Gastrocnemius medialis (tissue), 4 donors: Measurements from ENCODE around the gene SLC2A1.

ENCODE experiments used
- POLR2A ChIP-seq, 2 donors: fragments of 450-650 bp; IDR thresholded peaks; one replicate each; pipeline ENCODE4 v1.6.1; 2017; ENCODE audit warnings: antibody characterized with exemption in 2 of 2, mild to moderate bottlenecking in 2 of 2, moderate library complexity in 2 of 2
- TF ChIP-seq, protein P1 (sequence below), 5 experiments: fragments of 450-650 bp in 3 of 5; fragments of 200-600 bp in 2 of 5; sonication (generic) in 2 of 5; IDR thresholded peaks in 4 of 5; conservative IDR thresholded peaks in 1 of 5; 1 replicate in 4 of 5; 2 replicates in 1 of 5; pipeline ENCODE4 v1.5.1; 2016 to 2019; ENCODE audit warnings: antibody characterized with exemption in 5 of 5, mild to moderate bottlenecking in 3 of 5, moderate library complexity in 3 of 5

DNA sequence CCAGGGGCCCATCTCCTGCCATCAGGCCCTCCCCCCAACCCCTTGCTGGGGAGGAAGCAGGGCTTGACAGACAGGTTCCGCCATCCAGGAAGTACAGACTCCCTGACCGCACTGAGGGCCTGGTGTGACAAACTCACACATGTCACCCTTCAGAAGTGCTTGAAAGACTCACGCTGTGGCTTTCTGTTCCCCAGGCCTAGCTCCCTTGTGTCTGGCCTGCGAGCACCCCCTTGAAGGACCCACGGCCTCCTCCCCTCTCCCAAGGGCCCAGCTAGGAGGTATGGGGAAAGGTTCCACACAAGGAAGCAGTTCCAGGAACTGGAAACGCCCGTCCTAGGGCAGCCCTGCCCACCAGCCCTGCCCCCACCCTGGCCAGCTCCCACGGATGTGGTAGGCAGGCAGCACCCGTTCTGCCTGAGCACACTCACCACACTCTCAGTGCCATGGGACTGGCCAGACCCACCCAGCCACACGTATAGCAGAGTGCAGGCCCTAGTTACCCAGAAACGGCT lies 26.7 kb downstream of the SLC2A1 start:
- TF ChIP-seq, protein P1, sequence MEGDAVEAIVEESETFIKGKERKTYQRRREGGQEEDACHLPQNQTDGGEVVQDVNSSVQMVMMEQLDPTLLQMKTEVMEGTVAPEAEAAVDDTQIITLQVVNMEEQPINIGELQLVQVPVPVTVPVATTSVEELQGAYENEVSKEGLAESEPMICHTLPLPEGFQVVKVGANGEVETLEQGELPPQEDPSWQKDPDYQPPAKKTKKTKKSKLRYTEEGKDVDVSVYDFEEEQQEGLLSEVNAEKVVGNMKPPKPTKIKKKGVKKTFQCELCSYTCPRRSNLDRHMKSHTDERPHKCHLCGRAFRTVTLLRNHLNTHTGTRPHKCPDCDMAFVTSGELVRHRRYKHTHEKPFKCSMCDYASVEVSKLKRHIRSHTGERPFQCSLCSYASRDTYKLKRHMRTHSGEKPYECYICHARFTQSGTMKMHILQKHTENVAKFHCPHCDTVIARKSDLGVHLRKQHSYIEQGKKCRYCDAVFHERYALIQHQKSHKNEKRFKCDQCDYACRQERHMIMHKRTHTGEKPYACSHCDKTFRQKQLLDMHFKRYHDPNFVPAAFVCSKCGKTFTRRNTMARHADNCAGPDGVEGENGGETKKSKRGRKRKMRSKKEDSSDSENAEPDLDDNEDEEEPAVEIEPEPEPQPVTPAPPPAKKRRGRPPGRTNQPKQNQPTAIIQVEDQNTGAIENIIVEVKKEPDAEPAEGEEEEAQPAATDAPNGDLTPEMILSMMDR (IDR thresholded peaks at IDR 0.05 in 4 of 5, conservative IDR thresholded peaks at IDR 0.05 in 1 of 5), result no peak
- no peak for TF ChIP-seq POLR2A (IDR thresholded peaks at IDR 0.05)
